SK-N-SH (cell line): Measurements from ENCODE around the gene EDIL3. TPM values are rescaled to one million over a fixed set of nuclear protein-coding genes. Genes with fewer than 3 reads are reported as not detected.

Experiments used
- CTCF ChIA-PET: fragments of 300-600, 350-600 bp; formaldehyde crosslinking; extraction: SDS; loops from one replicate; lab custom pipeline; 2021; lab: Yijun Ruan, JAX
- POLR2A ChIA-PET: fragments of 350-600 bp; sonication (Branson Sonifier 250); formaldehyde crosslinking; extraction: SDS; loops from one replicate; lab custom pipeline; 2020; ENCODE audit warnings: antibody characterized with exemption, inconsistent platforms; lab: Yijun Ruan, JAX
- DNase-seq: peaks from one replicate; pipeline ENCODE4 v3.0.0; 2012
- H2AFZ ChIP-seq: fragments of 200-600 bp; sonication (generic); 2 replicates; pipeline ENCODE4 v1.8.1; 2016; ENCODE audit warnings: antibody characterized with exemption, mild to moderate bottlenecking, low read depth
- H3F3A ChIP-seq: fragments of 200-600 bp; sonication (generic); replicated peaks from 2 replicates; pipeline ENCODE3; 2016; ENCODE audit warnings: antibody characterized with exemption, mild to moderate bottlenecking; ENCODE audit not compliant: insufficient read depth
- H3K27ac ChIP-seq, 2 experiments: fragments of 200-500 bp in 1 of 2; fragments of 200-600 bp in 1 of 2; sonication (Bioruptor generic) in 1 of 2; sonication (generic), shearing (Covaris generic) in 1 of 2; 2 replicates each; pipeline versions ENCODE4 v1.5.1 to v1.6.1; 2014 to 2016; ENCODE audit warnings: low read depth in 2 of 2, inconsistent platforms in 1 of 2, low read length in 1 of 2, mild to moderate bottlenecking in 1 of 2, mixed read lengths in 1 of 2
- H3K27me3 ChIP-seq: fragments of 200-600 bp; sonication (generic), shearing (Covaris generic); 2 replicates; pipeline ENCODE4 v1.6.1; 2016; ENCODE audit warnings: mixed run types; ENCODE audit not compliant: insufficient read depth
- H3K36me3 ChIP-seq, 2 experiments: fragments of 200-500 bp in 1 of 2; fragments of 200-600 bp in 1 of 2; sonication (Bioruptor generic) in 1 of 2; sonication (generic) in 1 of 2; replicated peaks in 1 of 2; 2 replicates each; pipeline versions ENCODE3 to v1.5.1; 2014 to 2016; ENCODE audit warnings: low read length in 1 of 2, mild to moderate bottlenecking in 1 of 2; ENCODE audit not compliant: insufficient read depth in 2 of 2, control insufficient read depth in 1 of 2
- H3K4me1 ChIP-seq, 2 experiments: fragments of 200-500 bp in 1 of 2; fragments of 200-600 bp in 1 of 2; sonication (Bioruptor generic) in 1 of 2; sonication (generic), shearing (Covaris generic) in 1 of 2; 2 replicates each; pipeline versions ENCODE4 v1.5.1 to v1.6.1; 2014 to 2016; ENCODE audit warnings: low read depth in 1 of 2, low read length in 1 of 2, mixed run types in 1 of 2; ENCODE audit not compliant: insufficient read depth in 2 of 2, control insufficient read depth in 1 of 2
- H3K4me2 ChIP-seq: fragments of 200-600 bp; sonication (generic), shearing (Covaris generic); 2 replicates; pipeline ENCODE4 v1.6.1; 2017; ENCODE audit warnings: mixed run types
- H3K4me3 ChIP-seq, 2 experiments: fragments of 200-500 bp in 1 of 2; fragments of 200-600 bp in 1 of 2; sonication (Bioruptor generic) in 1 of 2; sonication (generic), shearing (Covaris generic) in 1 of 2; 2 replicates each; pipeline versions ENCODE4 v1.5.1 to v1.8.1; 2014 to 2016; ENCODE audit warnings: low read depth in 2 of 2, inconsistent platforms in 1 of 2, low read length in 1 of 2, mild to moderate bottlenecking in 1 of 2, mixed read lengths in 1 of 2, moderate library complexity in 1 of 2
- H3K79me2 ChIP-seq: fragments of 200-600 bp; sonication (generic); 2 replicates; pipeline ENCODE4 v1.8.1; 2017; ENCODE audit warnings: mild to moderate bottlenecking; ENCODE audit not compliant: insufficient read depth
- H3K9ac ChIP-seq: fragments of 200-600 bp; sonication (generic); 2 replicates; pipeline ENCODE4 v1.6.1; 2017; ENCODE audit warnings: mixed run types
- H3K9me2 ChIP-seq: fragments of 200-600 bp; sonication (generic); 2 replicates; pipeline ENCODE4 v1.6.1; 2017; ENCODE audit warnings: mixed run types
- H3K9me3 ChIP-seq: fragments of 200-600 bp; sonication (generic); 2 replicates; pipeline ENCODE4 v1.6.1; 2017; ENCODE audit warnings: mixed run types, mild to moderate bottlenecking, moderate library complexity
- H4K20me1 ChIP-seq: fragments of 200-600 bp; sonication (generic); 2 replicates; pipeline ENCODE4 v1.6.1; 2017; ENCODE audit warnings: mild to moderate bottlenecking, mixed run types; ENCODE audit not compliant: insufficient read depth
- CHD2 ChIP-seq: fragments of 150-350 bp; IDR thresholded peaks from 2 replicates; pipeline ENCODE4 v1.6.1; 2018; ENCODE audit warnings: low read length; ENCODE audit not compliant: partially characterized antibody
- ELF1 ChIP-seq: IDR thresholded peaks from 2 replicates; pipeline ENCODE4 v1.4.0; 2012
- EP300 ChIP-seq, 2 experiments: IDR thresholded peaks; 2 replicates each; pipeline versions ENCODE4 v1.4.0 to v1.6.1; 2012; ENCODE audit warnings: borderline replicate concordance in 1 of 2, low read depth in 1 of 2, low read length in 1 of 2
- FOXM1 ChIP-seq: IDR thresholded peaks from 2 replicates; pipeline ENCODE4 v1.4.0; 2012; ENCODE audit warnings: low read depth, mild to moderate bottlenecking
- GABPA ChIP-seq: IDR thresholded peaks from 2 replicates; pipeline ENCODE4 v1.4.0; 2012; ENCODE audit warnings: low read depth, mild to moderate bottlenecking
- JUND ChIP-seq: IDR thresholded peaks from 2 replicates; pipeline ENCODE4 v1.4.0; 2012
- NFIC ChIP-seq: IDR thresholded peaks from 2 replicates; pipeline ENCODE4 v1.4.0; 2012; ENCODE audit warnings: borderline replicate concordance
- NRF1 ChIP-seq: IDR thresholded peaks from 2 replicates; pipeline ENCODE4 v1.6.1; 2012; ENCODE audit warnings: low read depth, mild to moderate bottlenecking, low read length
- POLR2AphosphoS5 ChIP-seq: IDR thresholded peaks from 2 replicates; pipeline ENCODE4 v1.6.1; 2012; ENCODE audit warnings: low read depth, low read length
- RAD21 ChIP-seq: IDR thresholded peaks from 2 replicates; pipeline ENCODE4 v1.6.1; 2012; ENCODE audit warnings: mild to moderate bottlenecking, low read length
- RCOR1 ChIP-seq: fragments of 150-350 bp; IDR thresholded peaks from 2 replicates; pipeline ENCODE4 v1.6.1; 2017; ENCODE audit warnings: antibody characterized with exemption, low read length
- RFX5 ChIP-seq: IDR thresholded peaks from 2 replicates; pipeline ENCODE4 v1.6.1; 2012; ENCODE audit warnings: mild to moderate bottlenecking, improper control_type of control experiment, low read length
- RXRA ChIP-seq: IDR thresholded peaks from 2 replicates; pipeline ENCODE4 v1.4.0; 2012; ENCODE audit warnings: low read depth, mild to moderate bottlenecking, borderline replicate concordance
- SMC3 ChIP-seq: IDR thresholded peaks from 2 replicates; pipeline ENCODE4 v1.6.1; 2012; ENCODE audit warnings: low read depth, low read length, improper control_type of control experiment
- TAF1 ChIP-seq: IDR thresholded peaks from 2 replicates; pipeline ENCODE4 v1.6.1; 2012; ENCODE audit warnings: low read depth, mild to moderate bottlenecking, low read length, moderate library complexity, borderline replicate concordance
- TCF12 ChIP-seq: IDR thresholded peaks from 2 replicates; pipeline ENCODE4 v1.4.0; 2012
- TEAD4 ChIP-seq: IDR thresholded peaks from 2 replicates; pipeline ENCODE4 v1.4.0; 2012; ENCODE audit warnings: mild to moderate bottlenecking, borderline replicate concordance; ENCODE audit not compliant: insufficient read depth
- ZBTB33 ChIP-seq: IDR thresholded peaks from 2 replicates; pipeline ENCODE4 v1.4.0; 2012; ENCODE audit warnings: low read depth, borderline replicate concordance
- WGBS: methylation state at CpG from one replicate; pipeline ENCODE4 v1.1.6; 2017; ENCODE audit warnings: low lambda C conversion rate; 5-methylcytosine and 5-hydroxymethylcytosine counted together
- polyA plus RNA-seq, 3 experiments: library from polyadenylated mRNA; depleted of rRNA; stranded (reverse); fragments of >200 nt; gene quantifications; 2 replicates each; pipeline ENCODE4 v1.2.3, GENCODE V29; 2012
- TF ChIP-seq, protein P1 (sequence below): fragments of 150-350 bp; IDR thresholded peaks from 2 replicates; pipeline ENCODE4 v1.6.1; 2016; ENCODE audit warnings: mild to moderate bottlenecking, low read depth, low read length
- TF ChIP-seq, protein P2 (sequence below): fragments of 150-350 bp; IDR thresholded peaks from 2 replicates; pipeline ENCODE4 v1.6.1; 2017; ENCODE audit warnings: antibody characterized with exemption, low read length, low read depth, borderline replicate concordance
- TF ChIP-seq, protein P3 (sequence below): IDR thresholded peaks from 2 replicates; pipeline ENCODE4; 2012

The EDIL3 gene
- polyA plus RNA-seq, 1 of the 3 experiments (the other 2 are of a cell fraction): 51.5 TPM

- 50% methylated on average over 1 of the region's 1 CpG for WGBS
- Histone ChIP-seq H2AFZ (no peak overlapping the region), H3K27ac (peak overlapping the region; percentile 89 to 94), H3F3A (peaks cover 40% of the 10 kb centered on the region), H3K9ac (peak overlapping the region; percentile 49; the same call in 1 of the 2 replicates), H3K4me2 (no peak overlapping the region), H3K9me2 (no peaks in the 10 kb centered on the region), H3K9me3 (no peaks in the 10 kb centered on the region), H3K36me3 (no peaks in the 10 kb centered on the region), H3K27me3 (no peaks in the 10 kb centered on the region), H4K20me1 (no peaks in the 10 kb centered on the region), H3K4me3 (no peak overlapping the region), H3K4me1 (peaks cover 17 to 20% of the 10 kb centered on the region in 2 experiments; a peak in 3 of 4 replicates), H3K79me2 (no peaks in the 10 kb centered on the region)
- TF ChIP-seq FOXM1 (0 out of 2 replicates have a peak, but pooled peaks have one; percentile 1), GABPA (no peak), JUND (peak; percentile 47; the same call in 1 of the 2 replicates), SMC3 (no peak), TAF1 (no peak), TEAD4 (0 out of 2 replicates have a peak, but pooled peaks have one; percentile 37), RAD21 (no peak), RXRA (no peak), POLR2AphosphoS5 (peak; percentile 24; the same call in 1 of the 2 replicates), RCOR1 (no peak), EP300 (IDR thresholded peaks at IDR 0.05; ENCODE audit: borderline replicate concordance in 1 of 2, low read depth in 1 of 2, low read length in 1 of 2) (peak in 1 of 2 experiments; percentile 72; a peak in 1 of 4 replicates), RFX5 (no peak), ZBTB33 (no peak), NRF1 (no peak), CHD2 (no peak), ELF1 (no peak), NFIC (no peak), TCF12 (peak; percentile 81)
- TF ChIP-seq, protein P1, sequence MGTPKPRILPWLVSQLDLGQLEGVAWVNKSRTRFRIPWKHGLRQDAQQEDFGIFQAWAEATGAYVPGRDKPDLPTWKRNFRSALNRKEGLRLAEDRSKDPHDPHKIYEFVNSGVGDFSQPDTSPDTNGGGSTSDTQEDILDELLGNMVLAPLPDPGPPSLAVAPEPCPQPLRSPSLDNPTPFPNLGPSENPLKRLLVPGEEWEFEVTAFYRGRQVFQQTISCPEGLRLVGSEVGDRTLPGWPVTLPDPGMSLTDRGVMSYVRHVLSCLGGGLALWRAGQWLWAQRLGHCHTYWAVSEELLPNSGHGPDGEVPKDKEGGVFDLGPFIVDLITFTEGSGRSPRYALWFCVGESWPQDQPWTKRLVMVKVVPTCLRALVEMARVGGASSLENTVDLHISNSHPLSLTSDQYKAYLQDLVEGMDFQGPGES: no peak
- TF ChIP-seq, protein P2, sequence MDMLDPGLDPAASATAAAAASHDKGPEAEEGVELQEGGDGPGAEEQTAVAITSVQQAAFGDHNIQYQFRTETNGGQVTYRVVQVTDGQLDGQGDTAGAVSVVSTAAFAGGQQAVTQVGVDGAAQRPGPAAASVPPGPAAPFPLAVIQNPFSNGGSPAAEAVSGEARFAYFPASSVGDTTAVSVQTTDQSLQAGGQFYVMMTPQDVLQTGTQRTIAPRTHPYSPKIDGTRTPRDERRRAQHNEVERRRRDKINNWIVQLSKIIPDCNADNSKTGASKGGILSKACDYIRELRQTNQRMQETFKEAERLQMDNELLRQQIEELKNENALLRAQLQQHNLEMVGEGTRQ: no peak
- TF ChIP-seq, protein P3, sequence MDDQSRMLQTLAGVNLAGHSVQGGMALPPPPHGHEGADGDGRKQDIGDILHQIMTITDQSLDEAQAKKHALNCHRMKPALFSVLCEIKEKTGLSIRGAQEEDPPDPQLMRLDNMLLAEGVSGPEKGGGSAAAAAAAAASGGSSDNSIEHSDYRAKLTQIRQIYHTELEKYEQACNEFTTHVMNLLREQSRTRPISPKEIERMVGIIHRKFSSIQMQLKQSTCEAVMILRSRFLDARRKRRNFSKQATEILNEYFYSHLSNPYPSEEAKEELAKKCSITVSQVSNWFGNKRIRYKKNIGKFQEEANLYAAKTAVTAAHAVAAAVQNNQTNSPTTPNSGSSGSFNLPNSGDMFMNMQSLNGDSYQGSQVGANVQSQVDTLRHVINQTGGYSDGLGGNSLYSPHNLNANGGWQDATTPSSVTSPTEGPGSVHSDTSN: peak; percentile 78
- POLR2A ChIA-PET: no interaction called here
- CTCF ChIA-PET: no interaction called here
- no peak for DNase-seq
These were observed 460.5 kb downstream of the EDIL3 start for GRCh38 chr5:83924171-83924570.
